Measurements from ENCODE around the gene CENATAC.
"Not testable (repeated sequence)": the region's sequence is repeated elsewhere in the genome, so short reads cannot be mapped to it uniquely, and the experiment has no call there.

Gene CENATAC

GRCh38 chr11:118980191-118980881 lies 17.6 kb upstream of the CENATAC start:
- no peak for ATAC-seq

GRCh38 chr11:118984337-118984736 lies 13.6 kb upstream of the CENATAC start:
- ATAC-seq: not testable (repeated sequence)

More at GRCh38 chr11:118980191-118980881, 17.6 kb upstream of the CENATAC start:
- TF ChIP-seq TCF4 (CRISPR knock-in tag; IDR thresholded peaks at IDR 0.05; ENCODE audit: borderline replicate concordance) (no peak), OSR1 (CRISPR knock-in tag; IDR thresholded peaks at IDR 0.05) (no peak), CREB5 (CRISPR knock-in tag; IDR thresholded peaks at IDR 0.05; ENCODE audit: low read depth) (no peak), ESRRG (CRISPR knock-in tag; IDR thresholded peaks at IDR 0.05) (no peak), TOX (CRISPR knock-in tag; IDR thresholded peaks at IDR 0.05; ENCODE audit: borderline replicate concordance) (no peak), SNAI2 (CRISPR knock-in tag; IDR thresholded peaks at IDR 0.05) (no peak), POU6F1 (CRISPR knock-in tag; IDR thresholded peaks at IDR 0.05; ENCODE audit: borderline replicate concordance, low read depth) (no peak), BACH2 (CRISPR knock-in tag; IDR thresholded peaks at IDR 0.05; ENCODE audit: borderline replicate concordance) (no peak), ZFP3 (CRISPR knock-in tag; IDR thresholded peaks at IDR 0.05) (no peak), RARB (CRISPR knock-in tag; IDR thresholded peaks at IDR 0.05) (no peak), CSRNP3 (CRISPR knock-in tag; IDR thresholded peaks at IDR 0.05) (no peak), ISL1 (CRISPR knock-in tag; IDR thresholded peaks at IDR 0.05) (no peak), ARNTL (CRISPR knock-in tag; IDR thresholded peaks at IDR 0.05; ENCODE audit: borderline replicate concordance, low read depth) (no peak), ZFP30 (CRISPR knock-in tag; IDR thresholded peaks at IDR 0.05) (no peak)

GRCh38 chr11:118984825-118985224 lies 13.1 kb upstream of the CENATAC start:
- ATAC-seq: no peak; the same call in 2 of the 3 replicates
- TF ChIP-seq TSHZ2 (CRISPR knock-in tag; IDR thresholded peaks at IDR 0.05): no peak
- TF ChIP-seq ZFP3 (CRISPR knock-in tag; IDR thresholded peaks at IDR 0.05): no peak
- TF ChIP-seq ZC3H10 (CRISPR knock-in tag; IDR thresholded peaks at IDR 0.05): no peak
- no peak for TF ChIP-seq ZFP30 (CRISPR knock-in tag; IDR thresholded peaks at IDR 0.05)
- no peak for TF ChIP-seq CSDC2 (CRISPR knock-in tag; IDR thresholded peaks at IDR 0.05)
- no peak for TF ChIP-seq ZNF70 (CRISPR knock-in tag; IDR thresholded peaks at IDR 0.05)
- no peak for TF ChIP-seq ZNF565 (CRISPR knock-in tag; conservative IDR thresholded peaks at IDR 0.05; ENCODE audit: low read depth)
- no peak for TF ChIP-seq ISL1 (CRISPR knock-in tag; IDR thresholded peaks at IDR 0.05)
- no peak for TF ChIP-seq TOX (CRISPR knock-in tag; IDR thresholded peaks at IDR 0.05; ENCODE audit: borderline replicate concordance)
- no peak for TF ChIP-seq OSR1 (CRISPR knock-in tag; IDR thresholded peaks at IDR 0.05)
- TF ChIP-seq POU6F1 (CRISPR knock-in tag; IDR thresholded peaks at IDR 0.05; ENCODE audit: borderline replicate concordance, low read depth): no peak

All from SK-N-SH treated with all-trans-retinoic acid at 6 μM for 48 hours (cell line).